ENCODE results near the gene RAD18. TPM values are rescaled to one million over a fixed set of nuclear protein-coding genes. Genes with fewer than 3 reads are reported as not detected.

RAD18 gene
- total RNA-seq, 2 donors from 2014 or later = 2.4 to 3.6 TPM

DNA sequence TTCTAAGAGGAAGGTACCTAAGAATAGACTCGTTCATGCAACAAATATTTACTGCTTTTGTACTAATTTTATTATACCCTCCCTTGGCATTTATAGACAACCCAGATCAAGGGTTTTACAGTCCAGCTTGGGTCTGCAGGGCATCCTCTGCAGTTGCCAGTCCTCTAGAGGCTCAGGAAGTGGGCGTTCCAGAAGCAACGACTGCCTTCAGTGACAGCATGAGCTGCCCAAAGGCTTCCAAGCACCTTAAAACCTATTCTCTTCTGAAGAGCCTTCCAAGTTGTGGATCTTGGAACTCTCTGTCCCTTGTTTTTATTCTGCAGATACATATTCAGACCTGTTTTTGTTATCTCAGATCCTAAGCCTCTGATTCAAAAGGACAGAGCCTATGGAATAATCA, 95.6 kb downstream of the RAD18 start:
- Histone ChIP-seq H3K36me3 (no peaks in the 10 kb centered on the region), H3K27me3 (no peaks in the 10 kb centered on the region), H3K9me3 (no peaks in the 10 kb centered on the region), H3K4me3 (no peak overlapping the region), H3K4me1 (no peaks in the 10 kb centered on the region), H3K27ac (no peak overlapping the region)
- DNase-seq (ENCODE audit: low spot score) = no peak
- TF ChIP-seq, protein P1, sequence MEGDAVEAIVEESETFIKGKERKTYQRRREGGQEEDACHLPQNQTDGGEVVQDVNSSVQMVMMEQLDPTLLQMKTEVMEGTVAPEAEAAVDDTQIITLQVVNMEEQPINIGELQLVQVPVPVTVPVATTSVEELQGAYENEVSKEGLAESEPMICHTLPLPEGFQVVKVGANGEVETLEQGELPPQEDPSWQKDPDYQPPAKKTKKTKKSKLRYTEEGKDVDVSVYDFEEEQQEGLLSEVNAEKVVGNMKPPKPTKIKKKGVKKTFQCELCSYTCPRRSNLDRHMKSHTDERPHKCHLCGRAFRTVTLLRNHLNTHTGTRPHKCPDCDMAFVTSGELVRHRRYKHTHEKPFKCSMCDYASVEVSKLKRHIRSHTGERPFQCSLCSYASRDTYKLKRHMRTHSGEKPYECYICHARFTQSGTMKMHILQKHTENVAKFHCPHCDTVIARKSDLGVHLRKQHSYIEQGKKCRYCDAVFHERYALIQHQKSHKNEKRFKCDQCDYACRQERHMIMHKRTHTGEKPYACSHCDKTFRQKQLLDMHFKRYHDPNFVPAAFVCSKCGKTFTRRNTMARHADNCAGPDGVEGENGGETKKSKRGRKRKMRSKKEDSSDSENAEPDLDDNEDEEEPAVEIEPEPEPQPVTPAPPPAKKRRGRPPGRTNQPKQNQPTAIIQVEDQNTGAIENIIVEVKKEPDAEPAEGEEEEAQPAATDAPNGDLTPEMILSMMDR (IDR thresholded peaks at IDR 0.05) = no peak

DNA sequence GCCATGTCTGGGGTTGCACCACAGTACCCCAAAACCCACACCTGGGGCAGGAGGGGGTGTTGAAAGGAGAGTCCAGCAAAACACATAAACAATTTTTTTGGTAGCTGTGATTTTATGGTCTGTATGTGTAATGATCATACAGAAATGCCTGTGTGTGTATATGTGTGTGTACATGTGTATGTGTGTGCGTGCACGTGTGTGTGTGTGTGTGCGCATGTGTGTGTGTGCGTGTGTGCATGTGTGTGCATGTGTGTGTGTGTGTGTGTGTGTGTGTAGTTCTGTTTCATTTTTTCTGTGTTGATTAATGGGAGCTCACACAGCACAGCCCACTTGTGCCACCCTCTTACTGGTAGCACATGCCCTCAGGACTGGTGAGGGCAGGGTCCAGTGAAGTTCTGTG, 97.6 kb downstream of the RAD18 start:
- no peak overlapping the region for H3K4me3 ChIP-seq
- H3K27ac ChIP-seq = no peak overlapping the region
- H3K36me3 ChIP-seq = no peaks in the 10 kb centered on the region
- H3K9me3 ChIP-seq = no peaks in the 10 kb centered on the region
- TF ChIP-seq, protein P1 (IDR thresholded peaks at IDR 0.05) = no peak
- no peak for DNase-seq (ENCODE audit: low spot score)
- H3K27me3 ChIP-seq = no peaks in the 10 kb centered on the region
- no peaks in the 10 kb centered on the region for H3K4me1 ChIP-seq

DNA sequence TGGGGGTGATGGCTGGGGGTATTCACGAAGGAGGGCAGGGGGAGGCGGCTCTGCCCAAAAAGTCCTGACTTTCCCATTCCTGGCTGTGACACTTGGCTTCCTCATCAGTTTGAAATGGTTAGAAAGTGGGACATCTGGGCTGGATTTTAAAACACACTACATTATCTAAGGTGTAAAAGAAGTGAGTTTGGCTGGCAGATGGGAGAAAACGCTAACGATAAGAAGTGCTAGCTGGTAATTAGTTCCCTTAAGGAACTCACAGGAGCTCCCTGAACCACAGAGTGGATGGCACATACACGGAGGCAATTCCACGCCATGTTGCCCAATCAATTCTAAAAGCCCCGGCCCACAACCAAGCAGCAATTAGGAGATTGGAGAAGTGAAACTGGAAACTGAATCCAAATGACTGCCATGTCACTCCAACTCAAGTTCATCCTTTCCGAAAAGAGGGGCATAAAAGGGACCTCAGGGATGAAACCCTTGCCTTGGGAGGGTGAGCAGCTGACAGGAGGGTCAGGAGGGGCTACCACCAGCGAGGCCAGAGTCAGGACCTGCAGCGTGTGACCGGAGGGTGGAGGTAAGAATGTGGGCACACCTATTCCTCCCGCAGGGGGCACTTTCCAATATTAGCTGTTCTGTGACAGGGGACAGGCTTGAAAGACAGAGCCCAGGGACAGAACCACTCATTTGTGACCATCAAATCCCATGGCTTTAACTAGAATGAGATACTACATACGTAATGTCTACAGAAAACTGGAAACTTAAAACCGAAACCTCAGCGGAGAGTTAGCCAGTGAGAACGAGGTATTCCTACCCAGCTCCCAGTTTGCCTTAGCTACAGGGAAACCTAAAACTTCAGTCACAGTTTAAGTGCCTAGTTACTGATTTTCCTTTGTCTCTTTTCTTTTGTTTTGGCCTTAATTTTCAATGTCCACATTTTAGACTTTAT, 98.6 kb downstream of the RAD18 start:
- H3K27ac ChIP-seq = no peak overlapping the region
- H3K27me3 ChIP-seq = no peaks in the 10 kb centered on the region
- no peaks in the 10 kb centered on the region for H3K4me1 ChIP-seq
- no peaks in the 10 kb centered on the region for H3K9me3 ChIP-seq
- no peak for DNase-seq (ENCODE audit: low spot score)
- H3K36me3 ChIP-seq = no peaks in the 10 kb centered on the region
- no peak overlapping the region for H3K4me3 ChIP-seq
- TF ChIP-seq, protein P1 (IDR thresholded peaks at IDR 0.05) = no peak

DNA sequence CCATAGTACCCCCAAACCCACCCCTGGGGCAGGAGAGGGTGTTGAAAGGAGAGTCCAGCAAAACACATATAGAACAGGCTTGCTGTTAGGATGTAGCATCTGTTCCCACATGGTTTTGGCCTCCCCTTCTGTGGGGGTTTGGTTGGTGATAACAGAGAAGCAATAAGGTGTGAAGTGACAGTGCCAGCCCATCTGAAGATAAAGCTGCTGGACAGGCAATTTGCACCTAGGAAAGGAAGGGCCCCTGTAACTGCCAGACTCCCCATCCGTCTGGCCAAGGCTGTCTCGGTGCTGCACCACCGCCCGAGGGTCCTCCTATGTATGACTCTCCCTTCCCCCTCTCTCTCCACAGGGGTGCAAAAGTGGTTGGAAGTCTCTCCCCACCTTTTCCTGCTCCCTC, 99.4 kb downstream of the RAD18 start:
- TF ChIP-seq, protein P1 (IDR thresholded peaks at IDR 0.05) = no peak
- H3K4me3 ChIP-seq = no peak overlapping the region

DNA sequence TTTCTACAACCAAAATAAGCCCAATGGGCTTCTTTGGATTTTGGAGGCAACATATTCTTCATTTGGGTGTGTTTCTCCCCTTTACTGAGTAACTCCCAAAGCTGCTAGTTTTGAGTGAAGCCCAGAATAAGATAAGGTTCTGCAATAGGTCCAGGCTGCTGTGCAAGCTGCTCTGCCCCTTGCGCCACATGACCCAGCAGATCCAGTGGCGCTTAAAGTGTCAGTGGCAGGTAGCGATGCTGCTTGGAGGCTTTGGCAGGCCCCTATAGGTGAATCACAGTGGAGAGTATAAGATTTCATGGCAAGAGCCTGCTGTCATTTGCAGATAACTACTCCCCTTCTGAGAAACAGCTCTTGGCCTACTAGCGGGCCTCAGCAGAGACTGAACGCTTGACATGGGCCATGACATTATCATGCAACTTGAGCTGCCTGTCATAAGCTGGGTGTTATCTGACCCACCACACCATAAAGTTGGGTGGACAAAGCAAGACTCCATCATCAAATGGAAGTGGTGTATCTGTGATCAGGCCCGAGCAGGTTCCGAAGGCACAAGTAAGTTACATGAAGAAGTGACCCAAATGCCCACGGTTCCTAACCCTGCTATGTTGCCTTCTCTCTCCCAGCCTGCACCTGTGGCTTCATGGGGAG, 105.4 kb downstream of the RAD18 start:
- H3K9me3 ChIP-seq = no peaks in the 10 kb centered on the region
- no peak overlapping the region for H3K27ac ChIP-seq
- TF ChIP-seq, protein P1 (IDR thresholded peaks at IDR 0.05) = no peak
- no peaks in the 10 kb centered on the region for H3K4me1 ChIP-seq
- H3K4me3 ChIP-seq = no peak overlapping the region
- no peak for DNase-seq (ENCODE audit: low spot score)
- no peaks in the 10 kb centered on the region for H3K36me3 ChIP-seq
- no peaks in the 10 kb centered on the region for H3K27me3 ChIP-seq

More for the DNA sequence above, 99.4 kb downstream of the RAD18 start:
- Histone ChIP-seq H3K36me3 (no peaks in the 10 kb centered on the region), H3K4me1 (no peaks in the 10 kb centered on the region), H3K27ac (no peak overlapping the region), H3K27me3 (no peaks in the 10 kb centered on the region), H3K9me3 (no peaks in the 10 kb centered on the region)
- no peak for DNase-seq (ENCODE audit: low spot score)

Measured in right atrium auricular region (tissue), 2 donors.